Stimulated activated CD8-positive, alpha-beta memory T cell treated with anti-CD3 and anti-CD28 coated beads, Interleukin-4, amount 100 ng/mL, for 24 hours (primary cell): ENCODE data around the gene TCF19.
A peak's percentile ranks its signal among the peaks of the same experiment; 100 is the strongest.
"Not testable (repeated sequence)": the region's sequence is repeated elsewhere in the genome, so short reads cannot be mapped to it uniquely, and the experiment has no call there.

Experiments used
- DNase-seq: peaks from one replicate; pipeline ENCODE4 v3.0.0-alpha.2; 2020; ENCODE audit warnings: low read depth

Gene TCF19

DNA sequence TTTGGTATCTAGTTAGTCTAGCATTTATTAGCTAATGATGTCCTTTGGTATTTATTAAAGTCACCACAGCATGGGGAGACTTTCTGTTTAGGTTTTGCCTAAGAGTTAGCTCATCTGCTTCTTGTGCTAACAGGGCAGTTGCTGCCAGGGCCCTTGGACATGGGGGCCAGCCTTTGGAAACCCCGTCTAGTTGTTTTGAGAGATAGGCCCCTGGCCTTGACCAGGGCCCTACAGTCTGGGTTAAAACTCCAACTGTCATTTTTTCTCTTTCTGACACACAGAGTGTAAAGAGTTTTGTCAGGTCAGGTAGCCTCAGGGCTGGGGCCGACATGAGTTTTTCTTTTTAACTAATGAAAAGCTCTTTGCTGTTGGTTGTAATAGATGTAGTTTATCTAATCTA, 24.9 kb downstream of the TCF19 start:
- DNase-seq, result not testable (repeated sequence)

GRCh38 chr6:31183859-31184258, 25.5 kb downstream of the TCF19 start:
- not testable (repeated sequence) for DNase-seq

- not testable (repeated sequence) for DNase-seq
Observed at GRCh38 chr6:31185695-31186051, 27.3 kb downstream of the TCF19 start.

GRCh38 chr6:31186052-31186734, 27.8 kb downstream of the TCF19 start:
- DNase-seq, result no peak

- DNase-seq, result no peak
Observed at GRCh38 chr6:31187780-31188194, 29.4 kb downstream of the TCF19 start.

DNA sequence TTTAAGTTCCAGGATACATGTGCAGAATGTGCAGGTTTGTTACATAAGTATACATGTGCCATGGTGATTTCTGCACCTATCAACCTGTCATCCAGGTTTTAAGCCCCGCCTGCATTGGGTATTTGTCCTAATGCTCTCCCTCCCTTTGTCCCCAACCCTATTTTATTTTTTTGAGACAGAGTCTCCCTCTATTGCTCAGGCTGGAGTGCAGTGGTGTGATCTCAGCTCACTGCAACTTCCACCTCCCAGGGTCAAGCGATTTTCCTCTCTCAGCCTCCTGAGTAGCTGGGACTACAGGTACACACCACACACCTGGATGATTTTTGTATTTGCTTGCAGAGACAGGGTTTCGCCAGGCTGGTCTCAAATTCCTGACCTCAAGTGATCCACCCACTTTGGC, 30.8 kb downstream of the TCF19 start:
- DNase-seq, result not testable (repeated sequence)

DNA sequence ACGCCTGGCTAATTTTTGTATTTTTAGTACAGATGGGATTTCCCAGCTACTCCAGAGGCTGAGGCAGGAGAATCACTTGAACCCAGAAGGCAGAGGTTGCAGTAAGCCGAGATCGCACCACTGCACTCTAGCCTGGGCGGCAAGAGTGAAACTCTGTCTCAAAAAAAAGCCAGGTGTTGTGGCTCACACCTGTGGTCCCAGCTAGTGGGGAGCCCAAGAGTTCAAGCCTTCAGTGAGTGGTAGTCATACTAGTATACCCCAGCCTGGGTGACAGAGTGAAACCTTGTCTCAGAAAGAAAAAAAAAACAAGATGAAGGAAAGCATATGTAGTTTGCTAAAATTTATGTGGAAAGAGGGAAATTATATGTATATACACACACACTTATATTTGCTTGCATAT, 32.1 kb downstream of the TCF19 start:
- DNase-seq, result no peak

DNA sequence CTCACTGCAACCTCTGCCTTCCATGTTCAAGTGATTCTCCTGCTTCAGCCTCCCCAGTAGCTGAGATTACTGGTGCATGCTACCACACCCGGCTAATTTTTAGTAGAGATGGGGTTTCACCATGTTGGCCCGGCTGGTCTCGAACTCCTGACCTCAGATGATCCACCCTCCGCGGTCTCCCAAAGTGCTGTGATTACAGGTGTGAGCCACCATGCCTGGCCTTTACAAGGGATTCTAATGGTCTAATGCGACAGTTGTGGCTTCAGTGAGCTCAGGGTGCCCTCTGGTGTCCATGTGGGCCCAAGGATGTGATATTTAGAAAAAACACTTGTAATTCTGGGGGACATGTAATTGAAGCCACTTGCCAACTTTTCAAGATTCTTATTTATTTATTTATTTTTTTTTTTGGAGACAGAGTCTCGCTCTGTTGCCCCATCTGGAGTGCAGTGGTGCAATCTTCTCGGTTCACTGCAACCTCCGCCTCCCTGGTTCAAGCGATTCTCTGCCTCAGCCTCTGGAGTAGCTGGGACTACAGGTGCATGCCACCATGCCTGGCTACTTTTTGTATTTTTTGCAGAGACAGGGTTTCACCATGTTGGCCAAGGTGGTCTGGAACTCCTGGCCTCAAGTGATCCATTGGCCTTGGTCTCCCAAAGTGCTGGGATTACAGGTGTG, 34.2 kb downstream of the TCF19 start:
- peak; percentile 42 for DNase-seq

DNA sequence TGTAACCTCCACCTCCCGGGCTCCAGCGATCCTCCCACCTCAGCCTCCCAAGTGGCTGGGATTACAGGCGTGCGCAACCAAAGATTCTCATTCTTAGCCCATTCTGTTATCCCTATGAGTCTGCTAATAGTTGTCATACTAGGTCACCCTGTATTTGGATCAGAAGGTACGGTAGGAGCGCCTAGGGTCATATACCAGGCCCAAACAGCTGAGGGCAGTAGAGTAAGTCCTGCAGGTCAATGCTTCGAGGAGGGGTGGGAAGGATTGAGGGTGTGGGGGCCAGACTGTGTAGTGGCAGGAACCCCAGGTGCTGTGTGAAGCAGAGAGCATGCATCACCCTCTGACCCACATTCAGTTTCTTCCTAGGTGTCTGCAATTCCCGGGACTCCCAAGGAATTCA, 34.8 kb downstream of the TCF19 start:
- DNase-seq, result no peak

- no peak for DNase-seq
Observed at GRCh38 chr6:31194061-31194834, 35.9 kb downstream of the TCF19 start.

- DNase-seq, result not testable (repeated sequence)
Observed at GRCh38 chr6:31195308-31195979, 37.1 kb downstream of the TCF19 start.

GRCh38 chr6:31196251-31197022, 38.0 kb downstream of the TCF19 start:
- DNase-seq, result not testable (repeated sequence)

DNA sequence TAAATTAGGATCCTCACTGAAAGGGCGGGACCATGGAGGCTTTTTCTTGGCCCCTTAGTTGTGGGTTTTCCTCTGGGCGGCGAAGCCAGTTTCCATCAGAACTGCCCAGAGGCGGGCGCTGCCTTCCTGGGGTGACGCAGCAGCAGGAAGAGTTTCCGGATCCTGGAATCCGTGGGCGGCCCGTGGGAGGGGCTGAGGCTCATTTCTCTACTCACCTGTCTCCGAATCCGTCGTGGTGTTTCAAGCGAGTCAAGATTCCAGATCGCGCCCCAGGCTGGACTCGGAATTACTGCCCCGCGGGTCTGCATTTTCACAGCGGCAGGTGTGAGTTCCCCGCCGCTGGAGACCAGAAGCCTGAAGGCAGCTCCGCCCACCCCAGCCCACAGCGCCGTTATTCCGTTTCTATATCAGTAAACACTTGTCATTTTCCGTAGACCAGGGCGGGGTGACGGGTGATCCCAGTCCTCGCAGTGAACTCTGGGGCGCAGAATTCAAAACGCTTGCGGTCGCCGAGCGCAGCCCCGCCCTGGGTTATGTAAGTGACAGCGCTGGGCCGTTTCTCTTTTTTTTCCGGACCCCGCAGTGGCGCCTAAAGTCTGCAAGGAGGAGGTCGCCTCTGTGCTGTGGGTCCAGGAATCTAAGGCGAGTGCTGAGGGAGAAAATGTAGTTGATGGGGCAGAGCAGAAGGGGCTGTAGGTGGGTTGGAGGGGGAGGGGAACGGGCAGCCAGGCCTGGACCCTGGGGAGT, 39.3 kb downstream of the TCF19 start:
- DNase-seq, result peak; percentile 88

DNA sequence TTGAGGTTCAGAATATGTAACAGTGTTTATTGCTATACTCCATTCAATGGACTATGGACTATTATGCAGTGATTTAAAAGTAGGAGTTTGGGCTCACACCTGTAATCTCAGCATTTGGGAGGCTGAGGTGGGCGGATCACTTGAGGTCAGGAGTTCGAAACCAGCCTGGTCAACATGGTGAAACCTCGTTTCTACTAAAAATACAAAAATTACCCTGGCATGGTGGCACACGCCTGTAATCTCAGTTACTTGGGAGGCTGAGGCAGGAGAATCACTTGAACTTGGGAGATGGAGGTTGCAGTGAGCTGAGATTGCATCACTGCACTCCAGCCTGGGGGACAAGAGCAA, 40.7 kb downstream of the TCF19 start:
- not testable (repeated sequence) for DNase-seq

DNA sequence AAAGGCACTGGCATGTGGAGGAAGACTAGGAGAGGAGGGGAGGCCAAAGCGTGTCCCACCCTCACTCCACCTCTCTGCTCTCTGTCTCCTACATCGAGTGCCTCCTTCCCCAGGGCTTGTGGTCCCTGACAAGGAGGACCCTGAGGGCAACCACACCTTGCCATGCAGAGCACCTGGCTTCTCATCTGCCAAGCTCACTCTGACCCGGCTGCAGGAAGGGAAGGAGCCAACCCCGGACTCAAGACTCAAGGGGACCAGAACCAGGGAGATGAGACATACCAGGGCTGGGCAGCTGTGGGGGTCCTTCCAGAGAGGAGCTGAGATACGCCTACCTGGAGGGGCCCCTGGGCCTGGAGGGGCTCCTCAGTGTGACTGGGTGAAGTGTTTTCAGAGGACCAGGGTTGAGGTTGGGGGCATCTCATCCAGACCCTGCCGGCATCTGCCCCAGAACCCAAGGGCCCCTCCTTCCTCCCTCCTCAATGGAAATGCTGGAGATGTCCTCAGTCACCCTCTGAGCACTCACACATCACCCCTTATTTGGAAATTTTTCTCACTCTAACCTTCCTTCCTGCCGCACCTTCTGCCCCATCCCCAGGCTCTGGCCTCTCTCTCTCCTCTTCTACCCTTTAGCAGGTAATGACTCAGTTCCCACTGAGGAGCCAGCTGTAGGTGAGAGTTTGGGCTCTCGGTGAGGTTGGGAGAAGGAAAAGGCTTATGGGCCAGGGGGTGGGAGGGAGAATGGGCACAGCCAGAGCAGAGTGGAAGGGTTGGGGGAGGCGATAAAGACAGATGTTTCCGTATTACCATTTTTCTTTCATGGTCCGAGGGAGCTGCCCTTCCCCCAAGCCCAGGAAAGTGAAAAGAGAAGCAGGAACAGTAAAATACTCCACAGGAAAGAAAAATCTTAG, 44.1 kb downstream of the TCF19 start:
- no peak for DNase-seq

DNA sequence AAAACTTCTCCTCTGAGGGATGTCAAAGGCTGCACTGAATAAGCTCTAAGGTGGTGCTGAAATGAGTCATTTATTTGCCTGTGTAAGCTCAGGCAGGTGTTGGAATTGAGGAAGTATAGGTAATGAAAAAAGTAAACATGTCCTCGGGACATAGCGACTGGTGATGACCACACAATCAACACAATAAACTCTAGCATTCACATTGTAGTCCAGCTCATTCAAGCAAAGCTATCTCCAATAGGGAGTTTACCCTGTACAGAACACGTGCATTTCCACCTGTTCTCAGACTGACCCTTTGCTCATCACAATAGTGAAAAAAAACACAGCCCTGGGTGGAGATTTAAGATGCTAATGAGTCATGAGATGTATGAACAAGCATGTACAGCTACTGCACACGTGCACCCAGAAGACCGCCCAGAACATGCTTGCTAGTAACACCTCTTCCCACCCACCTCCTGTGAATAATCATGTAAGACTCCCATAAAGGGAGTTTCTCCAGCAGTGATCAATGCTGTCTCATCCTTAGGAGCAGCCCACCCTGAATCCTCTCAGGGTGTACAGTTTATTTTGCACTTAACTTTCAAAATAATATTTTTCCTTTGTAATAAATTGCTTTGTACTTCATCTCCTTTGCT, 45.1 kb downstream of the TCF19 start:
- DNase-seq, result peak; percentile 42

- no peak for DNase-seq
Observed at GRCh38 chr6:31204751-31205145, 46.4 kb downstream of the TCF19 start.

GRCh38 chr6:31205638-31206037, 47.2 kb downstream of the TCF19 start:
- no peak for DNase-seq

DNA sequence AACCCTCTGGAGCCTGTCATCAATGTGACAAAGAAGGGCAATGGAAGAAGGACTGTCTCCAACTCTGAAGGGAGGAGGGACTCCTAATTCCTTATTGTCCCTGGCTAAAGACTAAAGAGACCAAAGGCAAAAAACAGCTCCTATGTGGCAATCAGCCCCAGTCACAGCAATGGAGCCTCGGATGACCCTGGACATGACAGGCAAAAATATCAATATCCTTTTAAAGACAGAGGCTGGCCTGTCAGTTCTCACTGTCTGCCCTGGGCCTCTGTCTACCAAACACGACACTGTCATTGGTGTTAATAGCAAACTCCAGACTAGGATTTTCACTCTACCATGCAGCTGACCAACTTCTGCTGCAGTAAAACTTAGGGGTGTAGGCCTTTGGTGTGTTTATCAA, 50.1 kb downstream of the TCF19 start:
- no peak for DNase-seq

DNA sequence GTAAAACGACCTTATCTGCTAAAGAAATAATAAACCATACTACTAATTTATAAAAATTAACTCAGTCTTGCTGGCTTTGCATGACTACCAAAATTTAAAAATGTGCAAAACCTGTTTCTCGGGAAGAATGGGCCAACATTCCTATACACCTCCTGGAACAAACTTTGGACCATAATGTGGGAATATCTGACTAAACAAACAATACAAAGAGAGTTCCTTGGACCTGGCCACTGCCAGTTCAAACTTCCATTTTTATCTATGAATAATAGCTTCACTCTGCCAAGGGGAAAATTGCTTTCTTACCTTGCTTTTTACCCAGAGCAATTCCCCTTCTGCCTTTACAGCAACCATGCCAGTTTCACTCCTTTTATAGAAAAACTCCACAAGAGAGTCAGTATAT, 50.7 kb downstream of the TCF19 start:
- DNase-seq, result no peak
